Keratinocyte (primary cell): ENCODE measurements around the gene RBM34.

Experiments
- CTCF ChIP-seq, 3 experiments: IDR thresholded peaks in 1 of 3; conservative IDR thresholded peaks in 1 of 3; optimal IDR thresholded peaks in 1 of 3; 2 replicates in 2 of 3; 3 replicates in 1 of 3; pipeline versions ENCODE3 to v1.5.1; 2011; ENCODE audit warnings: low read length in 3 of 3, mild to moderate bottlenecking in 3 of 3, moderate library complexity in 2 of 3, control low read depth in 1 of 3, inconsistent platforms in 1 of 3; ENCODE audit not compliant: insufficient read depth in 2 of 3; ENCODE audit errors: extremely low read depth in 1 of 3
- EZH2 ChIP-seq: IDR thresholded peaks from one replicate; pipeline ENCODE4 v1.6.1; 2012; ENCODE audit warnings: inconsistent platforms, mild to moderate bottlenecking, low read length, moderate library complexity

GRCh38 chr1:235122348-235122747 is 38.7 kb downstream of the RBM34 start:
- TF ChIP-seq CTCF (optimal IDR thresholded peaks at IDR 0.05 in 1 of 3, IDR thresholded peaks at IDR 0.05 in 1 of 3, conservative IDR thresholded peaks at IDR 0.05 in 1 of 3; ENCODE audit: extremely low read depth in 1 of 3, insufficient read depth in 2 of 3, low read length in 3 of 3) (no peak), EZH2 (no peak)
